ENCODE measurements around the gene WDFY4. TPM values are rescaled to one million over a fixed set of nuclear protein-coding genes. Genes with fewer than 3 reads are reported as not detected.

WDFY4 gene
- total RNA-seq, 1 experiment from 2014 or later: not detected

GRCh38 chr10:48844616-48845015, 159.9 kb downstream of the WDFY4 start:
- WGBS (ENCODE audit: extremely low coverage, insufficient read length, low lambda C conversion rate): no CpG with 5 or more reads among the region's 3 CpGs
- H3K79me1 ChIP-seq (ENCODE audit: insufficient read depth, low read depth, low read length, poor library complexity, severe bottlenecking): no peaks in the 10 kb centered on the region

More at GRCh38 chr10:48844616-48845015, 159.9 kb downstream of the WDFY4 start:
- Histone ChIP-seq H4K91ac (ENCODE audit: insufficient read length, low read depth, low read length) (no peak overlapping the region), H3K23me2 (ENCODE audit: insufficient read length, low read depth, low read length, poor library complexity, severe bottlenecking) (no peaks in the 10 kb centered on the region), H3K56ac (ENCODE audit: insufficient read length, low read depth, low read length) (no peak overlapping the region), H4K8ac (replicated peaks; ENCODE audit: insufficient read length, low read depth, low read length) (no peak overlapping the region), H3K23ac (ENCODE audit: insufficient read length, low read depth, low read length) (no peak overlapping the region), H3K4ac (ENCODE audit: low read depth, low read length) (no peak overlapping the region), H3K27me3 (ENCODE audit: insufficient read depth, low read length) (no peaks in the 10 kb centered on the region), H2BK12ac (ENCODE audit: insufficient read length, low read depth, low read length) (no peak overlapping the region), H3T11ph (ENCODE audit: low read length) (no peak overlapping the region), H3K27ac (ENCODE audit: insufficient read length, low read depth, low read length) (no peak overlapping the region), H3K18ac (ENCODE audit: insufficient read length, low read depth, low read length) (no peak overlapping the region), H2AK5ac (ENCODE audit: insufficient read length, low read length) (no peak overlapping the region), H3K9me3 (ENCODE audit: control insufficient read depth, low read depth, low read length) (no peaks in the 10 kb centered on the region), H2BK120ac (ENCODE audit: low read depth, low read length, poor library complexity, severe bottlenecking) (no peak overlapping the region), H4K5ac (ENCODE audit: insufficient read length, low read depth, low read length) (no peak overlapping the region), H3K9ac (ENCODE audit: extremely low read depth, insufficient read length, low read length) (no peak overlapping the region), H2BK20ac (ENCODE audit: low read depth, low read length, poor library complexity, severe bottlenecking) (no peak overlapping the region), H3K79me2 (ENCODE audit: insufficient read depth, low read length) (no peaks in the 10 kb centered on the region), H2BK15ac (ENCODE audit: low read depth, low read length) (no peak overlapping the region), H3K4me1 (ENCODE audit: insufficient read depth, low read length) (no peaks in the 10 kb centered on the region), H3K14ac (ENCODE audit: insufficient read depth, low read length) (no peak overlapping the region), H3K4me2 (ENCODE audit: insufficient read depth, insufficient read length, low read length) (no peak overlapping the region), H2BK5ac (ENCODE audit: insufficient read length, low read length) (no peak overlapping the region), H4K20me1 (ENCODE audit: control insufficient read depth, insufficient read depth, insufficient read length) (no peaks in the 10 kb centered on the region), H2AFZ (ENCODE audit: low read length) (no peak overlapping the region)
- Mint-ChIP-seq H3K27me3 (ENCODE audit: low read depth) (no peaks in the 10 kb centered on the region; the same call in none of the 2 replicates), H3K36me3 (ENCODE audit: insufficient read depth in 1 of 3, low read depth in 3 of 3) (no peaks in the 10 kb centered on the region), H3K4me1 (peaks cover 0 to 3% of the 10 kb centered on the region in 2 experiments; a peak in 1 of 4 replicates), H3K27ac (no peak overlapping the region), H3K9me3 (no peaks in the 10 kb centered on the region), H3K4me3 (no peak overlapping the region)
- DNase-seq: no peak
- TF ChIP-seq, protein P1, sequence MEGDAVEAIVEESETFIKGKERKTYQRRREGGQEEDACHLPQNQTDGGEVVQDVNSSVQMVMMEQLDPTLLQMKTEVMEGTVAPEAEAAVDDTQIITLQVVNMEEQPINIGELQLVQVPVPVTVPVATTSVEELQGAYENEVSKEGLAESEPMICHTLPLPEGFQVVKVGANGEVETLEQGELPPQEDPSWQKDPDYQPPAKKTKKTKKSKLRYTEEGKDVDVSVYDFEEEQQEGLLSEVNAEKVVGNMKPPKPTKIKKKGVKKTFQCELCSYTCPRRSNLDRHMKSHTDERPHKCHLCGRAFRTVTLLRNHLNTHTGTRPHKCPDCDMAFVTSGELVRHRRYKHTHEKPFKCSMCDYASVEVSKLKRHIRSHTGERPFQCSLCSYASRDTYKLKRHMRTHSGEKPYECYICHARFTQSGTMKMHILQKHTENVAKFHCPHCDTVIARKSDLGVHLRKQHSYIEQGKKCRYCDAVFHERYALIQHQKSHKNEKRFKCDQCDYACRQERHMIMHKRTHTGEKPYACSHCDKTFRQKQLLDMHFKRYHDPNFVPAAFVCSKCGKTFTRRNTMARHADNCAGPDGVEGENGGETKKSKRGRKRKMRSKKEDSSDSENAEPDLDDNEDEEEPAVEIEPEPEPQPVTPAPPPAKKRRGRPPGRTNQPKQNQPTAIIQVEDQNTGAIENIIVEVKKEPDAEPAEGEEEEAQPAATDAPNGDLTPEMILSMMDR (conservative IDR thresholded peaks at IDR 0.05): no peak

All from H9 (cell line).